ENCODE measurements around the gene MAGI1.

Gene MAGI1

DNA sequence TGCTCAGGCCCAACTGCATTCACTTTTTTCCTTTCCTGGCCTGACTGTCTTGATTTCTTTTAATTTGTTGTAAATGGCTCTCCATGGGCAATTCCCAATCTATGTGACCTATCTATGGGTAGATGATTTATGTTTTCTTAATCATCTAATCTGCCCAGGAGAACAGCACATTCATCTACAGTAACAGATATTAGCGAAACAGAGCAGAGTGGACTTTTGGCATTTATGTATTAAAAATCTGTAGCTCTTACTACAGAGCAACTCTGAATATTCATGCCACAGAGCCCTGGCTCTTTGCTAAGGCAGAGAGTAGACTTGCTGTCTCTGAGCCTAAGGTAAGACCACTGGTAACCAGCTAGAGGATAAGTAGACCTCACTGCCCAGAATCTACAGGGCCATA is 676.0 kb downstream of the MAGI1 start:
- DNase-seq (ENCODE audit: low read depth in 3 of 3), result no peak

DNA sequence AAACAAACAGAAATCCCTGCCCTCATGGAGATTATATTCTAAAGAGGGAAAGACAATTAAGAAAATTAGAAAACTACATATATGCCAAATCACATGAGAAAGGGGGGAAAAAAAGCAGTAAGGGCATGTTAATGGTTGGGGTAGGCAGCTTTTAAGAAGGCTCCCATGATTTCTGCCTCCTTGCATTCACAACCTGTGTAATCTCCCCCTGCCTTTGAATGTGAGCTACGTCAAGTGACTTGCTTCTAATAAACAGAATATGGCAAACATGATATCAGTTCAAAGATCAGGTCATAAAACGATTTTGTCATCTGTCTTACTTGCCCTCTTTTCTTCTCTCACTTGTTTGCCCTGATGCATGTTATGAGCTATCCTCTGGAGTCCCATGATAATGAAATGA is 677.3 kb downstream of the MAGI1 start:
- no peak for DNase-seq (ENCODE audit: low read depth in 3 of 3)

DNA sequence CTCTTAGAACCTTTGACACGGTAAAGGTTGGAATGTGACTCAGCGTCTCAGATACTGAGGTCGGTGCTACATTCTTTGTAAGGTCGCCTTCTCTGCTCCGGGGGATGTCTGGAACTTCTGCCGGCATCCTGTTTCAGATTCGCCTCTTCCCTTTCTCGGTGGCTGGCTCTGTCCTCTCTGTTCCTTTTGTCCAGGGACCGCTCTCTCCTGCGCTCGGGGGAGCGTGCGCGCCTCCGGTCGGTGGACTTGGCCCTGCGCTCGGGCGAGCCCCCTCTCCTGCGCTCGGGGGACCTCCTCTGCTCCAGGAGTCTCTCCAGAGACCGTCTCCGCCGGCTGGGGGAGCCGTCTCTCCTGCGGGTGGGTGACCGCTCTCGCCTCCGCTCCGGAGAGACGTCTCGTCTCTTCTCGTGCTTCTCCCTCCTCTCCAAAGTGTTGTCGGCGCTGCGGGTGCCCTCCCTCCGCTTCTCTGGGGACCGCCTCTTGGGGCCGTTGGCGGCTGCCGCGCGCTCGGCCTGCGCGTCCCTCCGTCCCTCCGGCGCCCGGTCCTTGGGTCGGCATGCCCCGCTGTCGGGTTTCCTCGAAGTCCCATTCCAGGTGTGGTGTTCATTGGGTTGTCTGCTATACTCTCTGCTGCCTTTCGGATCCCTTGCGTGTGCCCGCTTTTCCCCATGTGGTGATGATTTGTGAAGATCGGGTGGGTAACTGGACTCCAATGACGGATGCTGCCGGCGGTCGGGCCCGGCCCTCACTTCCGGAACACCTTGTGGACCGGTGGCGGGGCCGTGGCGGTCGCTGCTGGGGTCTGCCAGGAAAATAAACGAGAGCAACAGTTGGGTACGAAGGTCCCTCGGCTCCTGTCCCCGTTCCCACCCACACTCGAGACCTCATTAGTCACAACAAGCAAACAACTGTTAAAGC is 682.1 kb downstream of the MAGI1 start:
- DNase-seq (ENCODE audit: low read depth in 3 of 3), result no peak

DNA sequence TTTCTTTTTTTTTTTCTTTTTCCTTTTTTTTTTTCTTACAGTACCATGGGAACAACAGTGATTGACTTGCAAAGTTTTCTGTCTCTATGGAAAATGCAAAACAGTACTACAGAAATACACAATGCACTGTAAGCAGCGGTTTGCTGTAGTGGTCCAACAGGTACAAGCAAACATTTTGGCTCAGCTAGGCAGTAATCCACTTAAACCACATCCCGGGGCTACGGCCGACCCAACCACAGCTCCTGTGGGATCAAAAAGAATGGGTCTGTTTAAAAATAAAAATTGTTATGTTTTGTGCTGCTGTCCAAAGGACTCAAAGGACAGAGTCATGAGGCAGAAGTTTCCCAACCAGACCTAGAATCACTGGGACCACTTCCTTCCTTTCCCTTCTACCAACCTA is 683.8 kb downstream of the MAGI1 start:
- no peak for DNase-seq (ENCODE audit: low read depth in 3 of 3)

DNA sequence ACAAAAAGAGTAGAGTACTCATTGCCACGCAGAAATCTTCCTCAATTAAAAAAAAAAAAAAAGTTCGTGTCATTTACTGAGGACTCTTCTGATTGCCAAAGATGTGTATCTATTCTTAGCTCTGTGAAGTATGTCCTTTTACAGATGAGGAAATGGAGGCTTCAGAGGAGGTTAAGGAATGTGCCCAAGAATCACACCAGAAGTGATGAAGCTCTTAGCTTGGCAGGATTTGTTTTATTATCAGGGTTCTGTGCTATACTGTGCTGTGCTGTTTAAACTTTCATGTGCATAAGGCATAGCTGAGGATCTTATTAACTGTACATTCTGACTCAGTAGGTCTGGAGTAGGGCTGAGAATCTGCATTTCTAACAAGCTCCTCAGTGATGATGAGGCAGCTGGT is 685.8 kb downstream of the MAGI1 start:
- DNase-seq (ENCODE audit: low read depth in 3 of 3), result no peak

GRCh38 chr3:65351753-65352152 is 687.0 kb downstream of the MAGI1 start:
- no peak for DNase-seq (ENCODE audit: low read depth in 3 of 3)

- DNase-seq (ENCODE audit: low read depth in 3 of 3), result no peak
These were observed 687.8 kb downstream of the MAGI1 start for GRCh38 chr3:65350801-65351476.

DNA sequence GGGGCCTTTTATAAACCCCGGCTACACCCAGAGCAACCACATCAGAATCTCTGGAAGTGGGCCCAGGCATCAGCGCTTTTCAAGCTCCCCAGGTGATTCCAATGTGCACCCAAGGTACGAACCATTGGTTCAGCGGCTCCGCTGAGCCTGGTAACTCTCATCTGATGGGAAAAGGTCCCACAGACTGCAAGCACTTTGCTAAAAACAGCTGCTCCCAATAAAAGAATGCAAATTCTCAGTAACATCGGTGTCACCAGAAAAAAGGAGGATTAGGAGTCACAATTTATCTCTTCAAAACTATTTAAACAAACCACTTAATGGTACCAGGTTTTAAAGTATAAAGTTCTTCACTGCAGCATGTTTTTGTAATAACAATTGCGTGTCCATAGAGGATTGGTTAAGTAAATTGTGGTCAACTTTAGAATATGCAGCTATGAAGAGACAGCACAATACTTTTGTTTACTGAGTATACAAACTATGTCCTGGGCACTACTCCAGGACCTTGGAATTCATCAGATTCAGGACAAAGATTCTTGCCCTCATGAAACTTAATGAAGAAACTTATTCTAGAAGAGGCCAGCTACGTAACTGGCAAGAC is 690.2 kb downstream of the MAGI1 start:
- DNase-seq (ENCODE audit: low read depth in 3 of 3), result no peak

DNA sequence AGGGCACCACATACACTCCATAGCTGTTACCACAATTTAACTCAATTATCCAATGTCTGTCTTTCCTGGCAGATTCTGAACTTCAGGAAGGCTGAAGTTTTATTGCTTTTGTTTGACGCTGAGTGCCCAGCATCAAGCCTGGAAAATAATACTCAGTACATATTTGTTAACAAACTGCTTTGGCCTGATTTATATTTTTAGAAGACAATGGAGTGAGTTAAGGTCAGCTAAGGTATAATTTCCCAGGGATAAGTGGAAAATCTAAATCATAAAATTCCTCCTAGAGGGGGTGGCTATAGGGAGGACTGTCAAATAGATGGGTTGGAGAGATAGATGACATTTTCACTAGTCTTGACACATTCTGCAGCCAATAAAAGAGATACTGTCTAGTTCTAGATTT is 691.6 kb downstream of the MAGI1 start:
- DNase-seq (ENCODE audit: low read depth in 3 of 3), result no peak

DNA sequence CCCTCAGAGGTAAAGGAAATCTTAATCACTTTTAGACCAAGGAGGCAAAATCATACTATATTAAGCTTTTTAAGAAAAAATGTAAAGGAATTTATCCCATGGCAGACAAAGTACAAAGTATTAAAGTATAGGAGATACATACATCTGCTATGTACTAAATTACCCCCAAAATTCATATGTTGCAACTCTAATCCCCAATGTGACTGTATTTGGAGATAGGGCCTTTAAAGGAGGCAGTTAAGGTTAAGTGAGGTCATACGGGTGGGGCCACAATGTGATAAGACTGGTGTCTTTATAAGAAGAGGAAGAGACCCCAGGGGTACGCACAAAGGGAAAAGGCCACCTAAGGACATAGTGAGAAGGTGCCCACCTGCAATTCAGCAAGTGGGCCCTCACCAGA is 693.9 kb downstream of the MAGI1 start:
- no peak for DNase-seq (ENCODE audit: low read depth in 3 of 3)

- DNase-seq (ENCODE audit: low read depth in 3 of 3), result no peak
These were observed 694.3 kb downstream of the MAGI1 start for GRCh38 chr3:65344444-65344843.

GRCh38 chr3:65343736-65344135 is 695.0 kb downstream of the MAGI1 start:
- DNase-seq (ENCODE audit: low read depth in 3 of 3), result no peak

GRCh38 chr3:65343026-65343425 is 695.7 kb downstream of the MAGI1 start:
- DNase-seq (ENCODE audit: low read depth in 3 of 3), result no peak

DNA sequence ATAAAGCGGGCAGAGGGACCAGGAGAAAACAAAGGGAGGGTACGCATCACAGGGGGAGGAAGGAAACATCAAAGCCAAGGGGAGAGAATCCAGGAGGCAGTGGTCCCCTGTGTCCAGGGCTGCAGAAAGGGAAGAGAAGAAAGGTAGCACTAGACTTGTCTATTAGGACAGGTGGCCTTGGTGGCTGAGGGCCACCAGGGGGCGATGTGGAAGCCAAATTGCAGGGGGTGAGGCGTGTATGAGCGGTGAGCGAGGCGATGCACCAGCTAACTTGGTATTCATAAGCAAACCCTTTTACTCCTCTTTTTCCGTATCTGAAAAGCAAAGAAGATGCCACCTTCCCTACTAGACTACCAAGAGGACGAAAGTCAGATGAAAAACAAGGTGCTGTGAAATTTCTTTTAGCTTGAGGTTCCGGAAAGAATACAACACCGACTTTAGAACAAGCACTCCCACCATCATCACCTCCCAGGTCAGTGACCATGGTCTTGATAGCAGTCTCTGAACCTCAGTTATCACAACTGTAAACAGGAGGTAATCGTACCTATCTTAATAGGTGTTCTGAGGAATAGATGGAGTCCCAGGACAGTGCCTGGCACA is 696.5 kb downstream of the MAGI1 start:
- DNase-seq (ENCODE audit: low read depth in 3 of 3), result no peak

GRCh38 chr3:65339192-65339740 is 699.5 kb downstream of the MAGI1 start:
- DNase-seq (ENCODE audit: low read depth in 3 of 3), result no peak

- no peak for DNase-seq (ENCODE audit: low read depth in 3 of 3)
These were observed 700.1 kb downstream of the MAGI1 start for GRCh38 chr3:65338571-65338970.

DNA sequence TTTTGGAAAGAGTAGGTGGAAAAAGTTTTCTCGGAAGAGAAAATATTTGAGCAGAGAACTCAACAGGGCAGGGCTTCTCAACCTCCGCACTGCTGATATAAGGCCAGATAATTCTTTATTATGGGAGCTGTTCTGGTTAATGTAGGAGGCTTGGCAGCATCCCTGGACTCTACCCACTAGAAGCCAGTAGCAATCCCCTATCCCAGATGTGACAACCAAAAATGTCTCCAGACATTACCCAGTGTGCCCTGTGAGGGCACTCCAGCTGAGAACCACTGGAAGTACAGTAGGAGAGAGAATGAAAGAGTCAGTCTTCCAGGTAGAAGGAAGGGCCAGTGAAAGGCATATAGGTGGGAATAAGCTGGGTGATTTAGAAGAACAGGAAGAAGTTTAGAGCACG is 703.1 kb downstream of the MAGI1 start:
- DNase-seq (ENCODE audit: low read depth in 3 of 3), result no peak

DNA sequence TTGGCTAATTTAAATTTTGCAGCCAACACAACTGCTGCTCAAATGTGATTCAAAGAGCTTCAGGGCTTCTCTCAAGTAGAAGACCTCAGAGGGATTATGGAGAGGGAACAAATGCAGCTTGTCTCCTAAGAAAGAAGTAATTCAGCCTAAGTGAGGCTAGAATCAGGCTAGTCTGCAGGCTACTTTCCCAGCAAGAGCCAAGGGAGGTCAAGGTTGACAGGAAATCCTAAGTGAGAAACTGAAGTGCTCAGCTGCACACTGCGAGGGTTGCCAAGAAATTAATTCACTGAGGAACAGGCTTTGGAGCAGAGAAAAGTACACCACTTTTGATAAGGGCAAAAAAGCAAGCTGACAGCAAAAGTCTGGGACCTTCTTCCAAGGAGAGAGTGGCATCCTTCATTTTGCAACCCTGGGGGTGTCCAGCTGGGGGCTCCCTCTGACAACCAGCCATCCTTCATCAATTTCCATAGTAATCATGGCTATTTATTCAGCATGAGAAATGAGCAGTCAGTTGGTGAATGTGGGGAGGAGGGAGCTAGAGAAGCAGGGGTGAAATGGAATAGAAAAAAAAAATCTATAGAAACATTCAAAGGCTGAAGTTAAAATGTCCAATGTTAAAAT is 704.6 kb downstream of the MAGI1 start:
- no peak for DNase-seq (ENCODE audit: low read depth in 3 of 3)

- DNase-seq (ENCODE audit: low read depth in 3 of 3), result no peak
These were observed 707.0 kb downstream of the MAGI1 start for GRCh38 chr3:65331730-65332129.

DNA sequence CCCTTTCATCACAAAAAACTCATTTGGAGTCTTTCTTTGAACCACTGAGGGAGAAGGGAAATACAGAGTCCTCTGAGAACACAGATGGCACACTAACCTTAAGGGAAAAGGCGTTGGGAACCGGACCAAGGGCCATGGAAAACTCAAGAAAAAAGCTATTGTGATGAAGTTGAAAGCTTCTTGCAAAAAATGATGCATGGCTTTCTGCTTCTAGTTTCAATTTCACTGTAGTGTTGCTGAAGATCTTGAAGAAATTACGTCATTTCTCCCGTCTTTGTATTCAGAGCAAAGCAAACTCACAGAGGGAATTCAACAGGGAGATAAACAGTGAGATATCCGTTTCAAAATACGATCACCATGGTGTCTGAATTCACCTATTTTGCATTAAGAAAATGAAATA is 708.6 kb downstream of the MAGI1 start:
- DNase-seq (ENCODE audit: low read depth in 3 of 3), result no peak

DNA sequence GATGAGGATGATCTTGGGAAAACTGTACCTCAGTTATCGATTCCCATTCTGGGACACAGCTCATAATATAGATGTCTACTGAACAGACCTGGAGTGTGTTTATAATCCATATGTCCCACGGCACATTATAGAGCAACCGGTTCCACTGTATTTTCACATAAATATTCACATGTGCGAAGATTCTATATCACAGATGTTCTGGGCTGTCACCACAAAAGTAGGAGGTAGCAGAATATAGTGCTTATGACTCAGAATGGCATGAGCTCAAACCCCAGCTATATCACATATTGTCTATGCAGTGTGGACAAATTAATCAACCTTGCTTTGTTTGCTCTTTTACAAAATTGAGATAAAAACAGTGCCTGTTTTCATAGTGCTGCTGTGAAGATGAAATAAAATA is 710.6 kb downstream of the MAGI1 start:
- no peak for DNase-seq (ENCODE audit: low read depth in 3 of 3)

GRCh38 chr3:65326574-65326973 is 712.1 kb downstream of the MAGI1 start:
- no peak for DNase-seq (ENCODE audit: low read depth in 3 of 3)
